Measurements from ENCODE around the gene CIDEC.
"Not testable (repeated sequence)": the region's sequence is repeated elsewhere in the genome, so short reads cannot be mapped to it uniquely, and the experiment has no call there.

CIDEC gene

DNA sequence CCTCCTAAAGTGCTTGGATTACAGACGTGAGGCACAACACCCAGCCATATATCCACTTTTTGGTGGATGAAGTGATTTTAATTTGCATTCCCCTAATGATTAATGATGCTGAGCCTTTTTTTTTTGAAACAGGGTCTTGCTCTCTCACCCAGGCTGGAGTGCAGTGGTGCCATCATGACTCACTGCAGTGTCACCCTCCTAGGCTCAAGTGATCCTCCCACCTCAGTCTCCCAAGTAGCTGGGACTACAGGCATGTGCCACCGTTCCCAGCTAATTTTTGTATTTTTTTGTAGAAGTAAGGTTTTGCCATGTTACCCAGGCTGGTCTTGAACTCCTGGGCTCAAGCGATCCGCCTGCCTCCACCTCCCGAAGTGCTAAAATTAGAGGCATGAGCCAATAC lies 8.0 kb downstream of the CIDEC start:
- DNase-seq = not testable (repeated sequence)

DNA sequence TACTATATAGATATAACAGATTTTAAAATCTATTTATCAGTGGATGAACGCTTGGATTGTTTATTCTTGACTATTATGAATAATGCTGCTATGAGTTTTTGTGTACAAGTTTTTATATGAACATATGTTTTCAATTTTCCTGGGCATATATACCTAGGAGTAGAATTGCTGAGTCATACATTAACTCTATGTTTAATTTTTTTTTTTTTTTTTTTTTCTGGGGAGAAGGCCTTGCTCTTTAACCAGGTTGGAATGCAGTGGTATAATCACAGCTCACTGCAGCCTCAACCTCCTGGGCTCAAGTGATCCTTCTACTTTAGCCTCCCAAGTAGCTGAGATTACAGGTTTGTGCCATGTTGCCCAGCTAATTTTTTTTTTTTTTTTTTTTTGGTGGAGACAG lies 9.1 kb downstream of the CIDEC start:
- no peak for DNase-seq

DNA sequence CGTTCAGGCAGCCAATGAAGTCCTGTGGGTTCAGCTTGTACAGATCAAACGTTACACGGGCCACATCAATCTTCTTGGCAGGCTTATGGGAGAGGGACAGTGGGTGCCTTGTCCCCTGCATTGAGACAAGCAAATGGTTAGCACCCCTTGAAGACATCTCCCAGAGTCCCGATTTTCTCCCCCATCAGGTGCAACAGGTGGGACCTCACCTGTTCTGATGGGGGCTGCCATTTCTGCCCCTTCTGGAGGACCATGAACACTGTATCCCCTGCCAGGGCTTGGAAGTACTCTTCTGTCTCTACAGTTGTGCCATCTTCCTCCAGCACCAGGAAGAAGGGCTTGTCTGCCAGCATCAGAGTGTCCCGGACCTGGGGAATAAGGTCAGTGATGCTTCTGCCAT lies 10.1 kb downstream of the CIDEC start:
- DNase-seq = no peak

DNA sequence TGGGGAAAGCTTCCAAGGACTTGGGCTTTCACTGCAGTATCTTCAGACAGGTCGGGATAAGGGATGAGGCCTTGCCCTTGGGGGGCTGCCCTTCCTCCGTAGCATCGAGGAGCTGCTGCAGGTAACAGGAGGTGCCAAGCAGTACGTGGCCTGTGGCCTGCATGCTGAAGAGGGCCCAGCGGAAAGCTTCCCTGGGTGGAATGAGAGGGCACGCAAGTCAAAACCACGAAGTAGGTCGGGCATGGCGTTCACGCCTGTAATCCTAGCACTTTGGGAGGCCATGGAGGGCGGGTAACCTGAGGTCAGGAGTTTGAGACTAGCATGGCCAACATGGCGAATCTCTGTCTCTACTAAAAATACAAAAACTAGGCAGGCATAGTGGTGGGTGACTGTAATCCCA lies 12.9 kb downstream of the CIDEC start:
- no peak for DNase-seq

DNA sequence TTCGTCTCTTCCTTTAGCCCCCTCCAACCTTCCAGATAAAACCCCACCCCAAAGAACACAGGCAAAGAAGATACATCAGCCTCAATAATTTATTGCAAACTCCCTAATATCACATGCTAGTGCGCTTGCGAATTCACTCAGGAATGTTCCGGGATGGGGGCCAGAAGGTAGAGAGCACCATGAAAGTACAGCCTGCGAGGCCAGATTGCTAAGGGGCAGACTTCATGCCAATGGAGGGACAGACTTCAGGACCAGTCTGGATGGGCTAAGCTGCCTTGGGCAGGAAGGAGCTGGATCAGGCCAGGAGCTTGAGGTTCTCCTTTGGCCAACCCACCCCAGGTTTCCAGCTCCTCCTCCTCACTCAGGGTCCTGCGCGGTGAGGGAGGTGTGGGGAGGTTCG lies 13.4 kb downstream of the CIDEC start:
- no peak for DNase-seq

DNA sequence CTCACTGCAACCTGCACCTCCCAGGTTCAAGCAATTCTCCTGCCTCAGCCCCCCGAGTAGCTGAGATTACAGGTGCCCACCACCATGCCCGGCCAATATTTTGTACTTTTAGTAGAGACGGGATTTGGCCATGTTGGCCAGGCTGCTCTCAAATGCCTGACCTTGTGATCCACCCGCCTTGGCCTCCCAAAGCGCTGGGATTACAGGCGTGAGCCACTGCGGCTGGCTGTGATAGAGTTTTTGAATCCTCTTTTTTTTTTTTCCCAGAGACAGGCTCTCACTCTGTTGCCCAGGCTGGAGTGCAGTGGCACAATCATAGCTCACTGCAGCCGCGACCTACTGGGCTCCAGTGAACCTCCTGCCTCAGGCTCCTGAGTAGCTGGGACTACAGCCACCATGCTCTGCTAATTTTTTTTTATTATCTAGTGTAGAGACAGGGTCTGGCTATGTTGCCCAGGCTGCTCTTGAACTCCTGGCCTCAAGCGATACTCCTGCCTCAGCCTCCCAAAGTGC lies 14.9 kb downstream of the CIDEC start:
- DNase-seq = not testable (repeated sequence)

DNA sequence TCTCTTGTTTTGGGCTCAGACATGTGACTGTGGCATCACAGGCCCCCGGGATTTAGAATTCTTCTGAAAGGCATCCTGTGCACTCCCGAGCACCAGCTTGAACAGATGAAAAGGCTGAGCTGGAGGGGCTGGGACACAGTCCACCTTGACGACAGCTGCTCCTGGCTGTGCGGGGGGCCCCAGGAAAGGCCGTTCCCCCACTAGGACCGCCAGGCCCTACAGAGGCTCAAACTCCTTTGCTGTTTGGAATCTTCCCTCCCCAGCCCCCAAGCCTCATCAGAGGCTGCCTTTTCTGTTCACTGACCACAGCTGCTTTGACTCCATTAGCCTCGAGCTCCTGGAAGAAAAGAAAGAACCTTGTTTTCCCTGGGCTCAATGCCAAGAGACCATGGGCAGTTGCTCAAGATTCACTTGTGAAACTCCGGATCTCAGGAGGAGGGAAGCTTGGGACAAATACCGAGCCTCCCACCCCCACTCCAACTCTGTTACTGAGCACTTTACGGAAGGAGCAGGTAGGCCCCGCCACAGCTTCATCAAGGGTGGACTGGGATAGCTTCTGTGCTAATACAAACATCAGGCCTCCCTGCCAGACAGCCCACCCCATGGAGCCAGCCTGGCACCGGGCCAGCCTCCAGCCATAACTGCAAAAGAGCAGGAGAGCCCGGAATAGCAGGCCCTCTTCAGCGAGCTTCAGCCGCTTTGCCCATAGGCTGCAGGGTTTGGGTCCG lies 15.7 kb downstream of the CIDEC start:
- no peak for DNase-seq

DNA sequence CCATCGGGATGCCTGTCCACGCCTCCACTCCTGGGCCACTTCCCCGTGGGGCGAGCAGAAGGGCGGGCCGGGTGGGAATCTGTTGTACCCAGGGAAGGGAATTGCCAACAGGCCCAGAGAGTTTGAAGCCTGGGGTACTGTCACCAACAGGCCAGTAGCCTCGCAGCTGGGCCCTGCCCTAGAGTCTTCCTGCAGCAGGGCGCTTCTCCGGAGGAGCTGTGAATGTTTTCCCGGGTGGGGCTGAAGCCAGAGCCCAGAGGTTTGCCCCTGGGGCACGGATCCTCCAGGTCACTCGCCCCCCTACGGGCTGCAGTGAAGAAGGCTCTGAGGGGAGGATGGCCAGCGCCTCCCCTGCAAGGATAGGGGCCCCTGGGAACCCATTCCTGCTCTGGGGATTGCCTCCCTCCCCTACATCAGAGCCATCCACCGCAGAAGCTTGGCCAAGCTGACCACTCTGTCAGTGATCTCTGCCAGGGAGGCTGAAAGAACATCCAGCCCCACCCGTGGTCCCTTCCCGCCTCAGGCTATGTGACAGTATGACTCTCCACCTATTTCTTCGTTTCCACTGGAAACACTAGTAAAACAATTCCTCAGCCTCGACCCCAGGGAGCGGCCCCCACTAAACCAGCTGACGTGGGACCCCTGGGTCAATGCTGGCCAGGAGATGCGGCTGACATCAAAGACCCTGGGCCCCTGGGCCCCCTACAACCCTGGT lies 16.8 kb downstream of the CIDEC start:
- DNase-seq = no peak

DNA sequence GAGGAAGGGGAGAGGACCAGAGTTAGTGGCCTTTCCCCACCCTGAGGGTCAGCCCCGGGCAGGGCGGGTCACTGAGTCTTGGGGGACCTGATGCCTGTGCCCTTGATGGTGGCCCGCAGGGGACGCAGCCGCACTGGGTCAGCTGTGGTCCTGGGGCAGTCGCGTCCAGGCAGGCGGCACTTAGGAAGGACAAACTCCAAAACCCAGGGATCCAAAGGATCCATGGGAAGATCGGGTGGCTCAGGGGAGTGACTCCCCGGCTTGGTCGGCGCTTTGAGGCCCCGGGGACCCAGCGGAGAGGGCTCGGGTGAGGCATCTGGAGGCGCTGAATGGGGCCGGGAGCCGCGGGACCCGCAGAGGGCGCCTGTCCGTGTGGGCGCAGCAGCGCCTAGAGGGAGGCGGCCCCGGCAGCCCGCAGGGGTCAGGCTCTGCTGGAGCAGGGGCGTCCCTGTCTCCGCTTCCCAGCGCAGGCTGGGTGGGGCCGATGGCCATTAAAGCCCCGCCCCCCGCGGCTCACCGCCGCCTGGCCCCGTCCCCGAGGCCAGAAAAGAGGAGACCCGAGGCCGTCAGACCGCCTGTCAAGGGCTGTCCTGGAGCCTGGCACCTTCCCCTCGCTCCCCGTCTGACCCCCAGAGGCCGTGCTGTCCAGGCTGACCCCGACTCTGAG lies 17.5 kb downstream of the CIDEC start:
- DNase-seq = no peak

DNA sequence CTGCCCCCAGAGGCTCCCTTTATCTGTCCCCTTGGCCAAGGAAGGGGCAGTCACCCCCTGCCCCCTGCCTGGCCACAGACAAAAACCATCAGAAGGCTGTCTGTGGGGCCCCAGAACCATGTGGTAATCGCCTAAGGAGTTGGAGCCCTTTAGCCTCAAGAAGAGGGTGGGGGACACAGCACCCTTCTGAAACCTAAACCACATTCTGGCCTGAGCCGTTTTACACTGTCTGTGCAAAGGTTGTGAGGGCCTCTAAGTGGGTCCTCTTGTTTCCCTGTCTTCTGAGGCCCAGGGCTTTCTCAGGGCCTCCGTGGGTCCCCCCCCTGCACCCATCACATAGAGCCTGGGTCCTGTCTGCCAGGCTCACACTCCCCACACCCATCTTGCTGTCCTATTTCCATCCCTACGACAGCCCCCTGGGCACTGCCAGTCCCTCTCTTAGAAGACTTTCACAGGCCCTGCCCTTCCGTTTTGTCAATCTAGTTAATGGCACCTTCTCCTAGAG lies 18.4 kb downstream of the CIDEC start:
- DNase-seq = no peak

DNA sequence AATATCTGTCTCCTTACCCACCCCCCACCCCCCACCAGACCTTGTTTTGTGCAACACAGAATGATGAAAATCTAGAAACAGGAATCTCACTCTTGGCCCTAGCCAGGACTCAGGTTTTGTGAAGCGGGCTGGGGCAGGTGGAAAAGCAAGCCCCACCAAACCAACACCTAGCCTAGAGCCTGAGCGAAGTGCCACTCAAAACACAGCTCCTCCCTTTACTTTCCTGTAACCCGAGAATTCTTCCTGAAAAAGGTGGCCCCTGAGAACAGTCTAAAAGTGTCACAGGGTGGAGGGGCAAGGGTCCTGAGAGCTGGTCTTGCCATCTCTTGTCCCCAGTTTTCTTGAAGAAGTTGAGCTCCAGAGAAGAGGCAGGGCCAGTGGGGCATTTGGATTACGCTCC lies 18.9 kb downstream of the CIDEC start:
- DNase-seq = no peak

DNA sequence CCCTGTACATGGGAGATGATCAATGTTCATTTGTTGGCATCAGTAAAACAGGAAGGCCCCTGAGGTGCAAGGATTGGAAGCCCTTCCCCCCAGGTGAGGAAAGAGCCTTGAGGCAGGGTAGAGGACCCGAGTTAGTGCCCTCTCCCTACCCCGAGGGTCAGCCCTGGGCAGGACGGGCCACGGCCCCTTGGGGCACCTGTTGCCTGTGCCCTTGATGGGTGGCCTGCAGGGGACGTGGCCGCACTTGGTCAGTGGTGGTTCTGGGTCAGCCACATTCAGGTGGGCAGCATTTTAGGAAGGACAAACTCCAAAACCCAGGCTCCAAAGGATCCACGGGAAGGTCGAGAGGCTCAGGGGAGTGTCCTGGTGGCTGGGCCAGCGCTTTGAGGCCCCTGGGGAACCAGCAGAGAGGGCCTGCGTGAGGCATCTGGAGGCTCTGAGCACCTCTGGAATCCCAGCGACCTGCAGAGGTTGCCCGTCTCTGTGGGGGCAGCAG lies 20.5 kb downstream of the CIDEC start:
- no peak for DNase-seq

DNA sequence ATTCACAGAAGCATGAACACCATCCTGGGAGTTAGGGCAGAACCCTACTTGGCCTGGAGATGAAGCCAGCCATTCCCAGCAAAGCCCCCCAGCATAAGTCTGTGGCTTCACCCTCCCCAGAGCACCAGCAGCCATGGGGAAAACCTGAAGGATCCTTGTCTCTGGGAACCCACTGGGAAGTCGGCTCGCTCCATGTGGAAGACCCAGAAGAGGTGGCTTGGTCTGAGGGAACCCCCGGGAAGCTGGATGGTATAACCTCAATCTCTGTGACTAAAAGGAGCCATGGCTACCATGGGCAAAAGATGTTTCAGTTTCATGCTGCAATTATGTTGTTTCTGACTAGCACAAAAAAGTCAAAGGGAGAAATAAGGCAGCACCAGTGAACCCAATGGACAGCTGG lies 24.5 kb downstream of the CIDEC start:
- DNase-seq = no peak

DNA sequence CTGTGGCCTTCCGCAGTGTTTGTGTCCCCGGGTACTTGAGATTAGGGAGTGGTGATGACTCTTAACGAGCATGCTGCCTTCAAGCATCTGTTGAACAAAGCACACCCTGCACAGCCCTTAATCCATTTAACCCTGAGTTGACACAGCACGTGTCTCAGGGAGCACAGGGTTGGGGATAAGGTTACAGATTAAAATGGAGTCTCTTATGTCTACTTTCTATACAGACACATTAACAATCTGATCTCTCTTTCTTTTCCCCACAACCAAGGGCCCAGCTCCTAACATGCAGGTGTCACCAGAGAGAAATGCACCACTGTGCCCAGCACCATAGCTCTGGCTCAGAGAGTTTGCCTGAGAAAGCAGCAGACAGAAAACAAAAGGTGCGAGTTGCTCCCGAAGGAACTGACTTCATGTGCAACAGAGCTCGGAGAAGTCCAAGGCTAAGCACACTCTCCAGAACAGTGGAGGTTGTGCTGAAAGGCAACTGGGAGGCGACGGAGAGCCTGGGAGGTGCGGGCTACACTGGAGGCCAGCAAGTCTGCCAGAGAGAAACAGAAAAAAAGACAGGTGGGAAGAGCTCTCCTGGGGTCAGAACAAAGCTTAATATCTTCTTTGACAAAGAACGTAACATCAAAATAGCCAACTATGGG lies 25.6 kb downstream of the CIDEC start:
- DNase-seq = not testable (repeated sequence)

DNA sequence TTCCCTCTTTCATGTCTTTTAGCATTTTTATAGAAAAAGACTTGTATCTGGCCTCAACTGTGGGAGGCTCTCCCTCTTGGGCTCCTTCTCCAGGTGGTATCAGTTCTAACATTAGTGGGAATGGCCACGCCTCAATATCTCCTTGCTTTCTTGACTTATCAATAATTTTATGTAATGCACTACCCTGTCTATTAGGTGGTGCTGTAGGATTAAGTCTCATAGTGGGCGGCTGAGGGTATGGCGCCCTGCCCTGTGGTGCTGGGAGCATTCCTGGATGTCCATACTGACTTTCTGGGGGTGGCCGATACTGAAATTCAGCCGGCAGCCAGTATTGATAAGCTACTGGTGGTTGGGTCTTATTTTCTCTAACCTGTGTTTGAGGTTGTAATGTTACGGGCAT lies 27.5 kb downstream of the CIDEC start:
- DNase-seq = no peak

DNA sequence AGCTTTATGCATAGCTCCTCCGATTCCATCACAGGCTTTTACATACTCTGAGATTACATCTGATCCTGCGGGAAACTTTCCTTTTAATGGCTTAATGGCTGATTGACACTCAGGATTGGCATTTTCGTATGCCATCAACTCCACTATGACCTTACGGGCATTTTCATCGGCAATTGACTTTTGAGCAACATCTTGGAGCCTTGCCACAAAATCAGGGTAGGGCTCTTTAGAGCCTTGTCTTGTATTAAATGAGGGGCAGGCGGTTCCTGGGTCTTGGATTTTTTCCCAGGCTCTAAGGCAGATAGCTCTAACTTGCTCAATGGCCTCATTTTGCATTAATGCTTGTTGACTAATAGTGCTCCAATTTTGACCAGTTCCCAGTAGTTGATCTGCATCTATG lies 28.1 kb downstream of the CIDEC start:
- not testable (repeated sequence) for DNase-seq

DNA sequence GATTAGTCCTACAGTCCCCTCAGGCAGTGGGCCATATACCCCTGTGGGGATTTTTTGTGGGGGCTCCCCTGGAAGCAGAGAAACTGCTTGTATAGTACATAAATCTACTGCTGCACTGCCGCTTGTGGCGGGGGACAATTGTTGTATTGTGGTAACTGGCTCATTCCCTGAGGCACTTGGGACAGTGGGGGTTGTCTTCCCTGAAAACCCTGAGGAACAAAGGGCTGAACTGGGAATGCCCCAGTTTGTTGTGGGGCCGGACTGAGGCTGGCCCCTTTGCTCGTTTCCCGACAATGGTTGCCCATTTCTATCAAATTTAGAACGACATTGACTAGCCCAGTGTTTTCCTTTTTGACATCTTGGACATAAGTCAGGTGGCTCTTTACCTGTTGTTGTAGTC lies 28.7 kb downstream of the CIDEC start:
- not testable (repeated sequence) for DNase-seq

DNA sequence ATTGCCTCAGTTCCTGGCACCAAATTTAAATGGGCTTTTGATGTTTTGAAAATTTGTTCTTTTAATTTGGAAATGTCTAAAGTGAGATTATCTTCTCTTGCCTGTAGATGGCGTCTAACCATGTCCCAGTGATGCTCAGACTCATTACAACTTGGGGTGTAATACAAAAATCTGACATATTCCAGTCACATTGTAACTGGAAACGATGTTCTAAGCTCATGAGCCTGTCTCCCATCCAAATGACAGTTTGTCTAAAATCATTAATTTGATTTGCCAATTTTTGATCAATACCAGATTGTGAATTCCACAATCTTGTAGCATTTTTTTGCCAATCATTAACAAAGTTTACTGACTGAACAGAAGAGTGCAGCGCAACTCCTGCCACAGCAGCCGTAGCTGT lies 31.2 kb downstream of the CIDEC start:
- DNase-seq = not testable (repeated sequence)

DNA sequence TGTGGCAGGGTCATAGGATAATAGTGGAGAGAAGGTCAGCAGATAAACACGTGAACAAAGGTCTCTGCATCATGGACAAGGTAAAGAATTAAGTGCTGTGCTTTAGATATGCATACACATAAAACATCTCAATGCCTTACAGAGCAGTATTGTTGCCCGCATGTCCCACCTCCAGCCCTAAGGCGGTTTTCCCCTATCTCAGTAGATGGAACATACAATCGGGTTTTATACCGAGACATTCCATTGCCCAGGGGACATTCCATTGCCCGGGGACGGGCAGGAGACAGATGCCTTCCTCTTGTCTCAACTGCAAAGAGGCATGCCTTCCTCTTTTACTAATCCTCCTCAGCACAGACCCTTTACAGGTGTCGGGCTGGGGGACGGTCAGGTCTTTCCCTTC lies 32.2 kb downstream of the CIDEC start:
- not testable (repeated sequence) for DNase-seq

DNA sequence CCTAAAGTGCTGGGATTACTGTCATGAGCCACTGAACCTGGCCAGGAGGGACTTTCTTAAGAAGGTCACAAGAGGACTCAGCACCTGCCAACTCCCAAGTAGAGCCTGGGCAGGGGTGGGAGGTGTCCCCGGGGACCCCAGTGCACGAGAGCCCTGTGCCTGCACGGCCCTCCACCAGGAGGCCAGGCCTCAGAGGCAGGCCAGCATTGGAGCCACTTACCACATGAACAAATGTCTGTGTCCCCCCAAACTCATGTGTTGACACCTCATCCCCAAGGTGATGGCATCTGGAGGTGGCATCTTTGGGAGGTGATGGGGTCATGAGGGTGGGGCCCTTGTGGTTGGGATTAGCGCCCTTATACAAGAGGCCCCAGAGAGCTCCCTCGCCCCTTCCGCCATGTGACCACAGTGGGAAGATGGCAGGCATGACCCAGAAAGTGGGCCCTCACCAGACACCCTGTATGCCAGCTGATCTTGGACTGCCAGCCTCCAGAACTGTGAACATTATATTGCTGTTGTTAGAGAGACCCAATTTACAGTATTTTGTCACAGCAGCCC lies 33.0 kb downstream of the CIDEC start:
- no peak for DNase-seq

DNA sequence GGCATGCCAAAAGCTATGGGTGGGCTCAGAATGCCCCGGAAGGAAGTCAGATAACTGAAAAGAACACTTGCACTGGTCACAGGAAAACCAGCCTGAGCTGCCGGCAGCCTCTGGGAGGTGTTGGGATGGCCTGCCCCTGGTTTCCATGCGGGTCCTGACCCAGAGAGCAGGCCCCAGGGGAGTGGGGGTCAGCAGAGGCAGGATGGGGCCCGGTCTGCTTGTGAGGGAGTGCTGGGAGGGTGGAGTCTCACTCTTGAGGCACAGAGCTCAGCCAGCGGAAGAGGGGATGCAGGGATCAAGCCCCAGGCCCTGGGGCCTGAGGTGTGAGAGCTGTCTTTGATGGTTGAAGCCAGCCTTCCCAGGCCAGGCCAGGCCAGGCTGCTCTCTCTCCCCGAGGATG lies 33.8 kb downstream of the CIDEC start:
- DNase-seq = no peak

DNA sequence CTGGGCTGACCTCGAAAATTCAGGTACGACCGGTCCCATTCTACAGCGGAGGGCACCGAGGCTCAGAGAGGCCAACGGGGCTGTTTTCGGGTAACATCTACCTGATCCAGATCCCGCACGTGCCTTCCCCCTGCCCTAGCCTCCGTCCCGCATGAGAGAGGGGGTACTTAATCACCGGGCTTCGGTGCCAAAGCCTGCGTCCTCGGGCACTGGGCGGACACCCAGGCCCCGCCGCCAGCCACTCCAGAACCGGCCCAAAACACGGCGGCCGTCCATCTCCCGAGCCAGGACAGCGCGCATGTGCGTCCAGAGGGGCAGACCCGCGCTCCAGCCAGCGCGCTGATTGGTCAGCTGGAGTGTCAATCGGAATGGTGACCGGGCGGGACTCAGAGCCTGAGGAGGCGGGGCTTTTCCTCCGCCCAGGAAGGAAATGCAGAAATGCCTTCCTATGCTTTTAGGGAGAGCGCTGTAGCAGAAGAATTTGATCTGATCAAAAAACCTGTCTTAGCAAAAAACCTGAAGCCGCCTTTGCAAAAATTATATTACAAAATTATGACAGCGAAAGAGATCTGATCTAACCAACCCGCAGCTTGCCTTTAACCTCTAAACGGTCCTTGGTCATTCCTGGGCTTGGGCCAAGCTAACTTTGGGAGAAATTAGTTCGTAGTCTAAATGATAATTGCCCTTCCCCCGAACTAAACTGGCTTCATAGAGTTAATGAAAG lies 36.2 kb downstream of the CIDEC start, which contains the start of gene RPUSD3:
RPUSD3 (minus strand) TSS at position 294 of the 724 bp plus-strand sequence; CDS start at position 276, 18 bp downstream.
- no peak for DNase-seq
